ENCODE results near the gene SOCS1. TPM values are rescaled to one million over a fixed set of nuclear protein-coding genes. Genes with fewer than 3 reads are reported as not detected.

The SOCS1 gene
- total and polyA plus RNA-seq, 2 experiments from 2014 or later: 84.7 to 104 TPM

- H3K4me3 ChIP-seq: no peak overlapping the region
- TF ChIP-seq ZNF331 (CRISPR knock-in tag; IDR thresholded peaks at IDR 0.05; ENCODE audit: low read depth): no peak
- TF ChIP-seq STAT1 (IDR thresholded peaks at IDR 0.05; ENCODE audit: unreplicated experiment): no peak
- TF ChIP-seq ETS1 (IDR thresholded peaks at IDR 0.05): no peak
- TF ChIP-seq JUNB (IDR thresholded peaks at IDR 0.05; ENCODE audit: unreplicated experiment): no peak
- no peak for TF ChIP-seq ZNF114 (CRISPR knock-in tag; IDR thresholded peaks at IDR 0.05)
- TF ChIP-seq CTCF (conservative IDR thresholded peaks at IDR 0.05; ENCODE audit: low read depth in 2 of 2): no peak
- no peak for TF ChIP-seq EZH2 (IDR thresholded peaks at IDR 0.05; ENCODE audit: low read depth, unreplicated experiment)
- no peak for TF ChIP-seq NANOG (IDR thresholded peaks at IDR 0.05; ENCODE audit: borderline replicate concordance)
- no peak for TF ChIP-seq POLR2AphosphoS5 (IDR thresholded peaks at IDR 0.05; ENCODE audit: low read depth)
- no peak for TF ChIP-seq EZH2phosphoT487 (IDR thresholded peaks at IDR 0.05; ENCODE audit: unreplicated experiment)
- no peak for TF ChIP-seq CREB1 (CRISPR knock-in tag; IDR thresholded peaks at IDR 0.05; ENCODE audit: low read depth)
- no peak for TF ChIP-seq ZNF462 (CRISPR knock-in tag; IDR thresholded peaks at IDR 0.05)
- TF ChIP-seq, protein P1, sequence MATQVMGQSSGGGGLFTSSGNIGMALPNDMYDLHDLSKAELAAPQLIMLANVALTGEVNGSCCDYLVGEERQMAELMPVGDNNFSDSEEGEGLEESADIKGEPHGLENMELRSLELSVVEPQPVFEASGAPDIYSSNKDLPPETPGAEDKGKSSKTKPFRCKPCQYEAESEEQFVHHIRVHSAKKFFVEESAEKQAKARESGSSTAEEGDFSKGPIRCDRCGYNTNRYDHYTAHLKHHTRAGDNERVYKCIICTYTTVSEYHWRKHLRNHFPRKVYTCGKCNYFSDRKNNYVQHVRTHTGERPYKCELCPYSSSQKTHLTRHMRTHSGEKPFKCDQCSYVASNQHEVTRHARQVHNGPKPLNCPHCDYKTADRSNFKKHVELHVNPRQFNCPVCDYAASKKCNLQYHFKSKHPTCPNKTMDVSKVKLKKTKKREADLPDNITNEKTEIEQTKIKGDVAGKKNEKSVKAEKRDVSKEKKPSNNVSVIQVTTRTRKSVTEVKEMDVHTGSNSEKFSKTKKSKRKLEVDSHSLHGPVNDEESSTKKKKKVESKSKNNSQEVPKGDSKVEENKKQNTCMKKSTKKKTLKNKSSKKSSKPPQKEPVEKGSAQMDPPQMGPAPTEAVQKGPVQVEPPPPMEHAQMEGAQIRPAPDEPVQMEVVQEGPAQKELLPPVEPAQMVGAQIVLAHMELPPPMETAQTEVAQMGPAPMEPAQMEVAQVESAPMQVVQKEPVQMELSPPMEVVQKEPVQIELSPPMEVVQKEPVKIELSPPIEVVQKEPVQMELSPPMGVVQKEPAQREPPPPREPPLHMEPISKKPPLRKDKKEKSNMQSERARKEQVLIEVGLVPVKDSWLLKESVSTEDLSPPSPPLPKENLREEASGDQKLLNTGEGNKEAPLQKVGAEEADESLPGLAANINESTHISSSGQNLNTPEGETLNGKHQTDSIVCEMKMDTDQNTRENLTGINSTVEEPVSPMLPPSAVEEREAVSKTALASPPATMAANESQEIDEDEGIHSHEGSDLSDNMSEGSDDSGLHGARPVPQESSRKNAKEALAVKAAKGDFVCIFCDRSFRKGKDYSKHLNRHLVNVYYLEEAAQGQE (IDR thresholded peaks at IDR 0.05; ENCODE audit: unreplicated experiment): no peak
- H3K36me3 ChIP-seq (ENCODE audit: insufficient read depth): no peaks in the 10 kb centered on the region
- Mint-ChIP-seq H3K4me1 (peaks cover 14% of the 10 kb centered on the region), H3K9me3 (no peaks in the 10 kb centered on the region), H3K27ac (no peak overlapping the region), H3K27me3 (ENCODE audit: insufficient read depth, low read depth, poor library complexity) (peaks cover 6% of the 10 kb centered on the region), H3K36me3 (ENCODE audit: low read depth) (no peaks in the 10 kb centered on the region), H3K4me3 (no peak overlapping the region)
- 0 out of 2 replicates have a peak, but pooled peaks cover 2% of the 10 kb centered on the region for H3F3A ChIP-seq (replicated peaks; ENCODE audit: low read depth)
- no peak overlapping the region for H3K27ac ChIP-seq (ENCODE audit: low read depth)
- no peak for ATAC-seq
- no peak overlapping the region for H3K4me2 ChIP-seq
- peaks cover 4% of the 10 kb centered on the region; the same call in 1 of the 2 replicates for H3K4me1 ChIP-seq (ENCODE audit: insufficient read depth)
- no peaks in the 10 kb centered on the region for H3K79me2 ChIP-seq (replicated peaks; ENCODE audit: insufficient read depth)
- H2AFZ ChIP-seq: peak overlapping the region; percentile 19; the same call in 1 of the 2 replicates
- H4K20me1 ChIP-seq (replicated peaks; ENCODE audit: insufficient read depth): no peaks in the 10 kb centered on the region
- no peaks in the 10 kb centered on the region for H3K27me3 ChIP-seq (ENCODE audit: insufficient read depth)
- DNase-seq (ENCODE audit: low spot score): no peak
- H3K9me2 ChIP-seq (ENCODE audit: insufficient read depth): no peaks in the 10 kb centered on the region
These were observed 34.3 kb upstream of the SOCS1 start for GRCh38 chr16:11290102-11290893.
